Endothelial cell of umbilical vein (primary cell): ENCODE results near the gene MIPEP. TPM values are rescaled to one million over a fixed set of nuclear protein-coding genes. Genes with fewer than 3 reads are reported as not detected.

Experiments used
- BruUV-seq: library from RNA; stranded (reverse); fragments of 400-500 nt; replicated peaks from 2 replicates; lab custom pipeline; 2021; lab: Mats Ljungman, UMichigan
- CTCF ChIA-PET: fragments of 300-600, 350-600 bp; sonication (Branson Sonifier 250); formaldehyde crosslinking; loops from one replicate; lab custom pipeline; 2021; ENCODE audit warnings: antibody characterized with exemption, inconsistent platforms; lab: Charles Lee
- POLR2A ChIA-PET: fragments of 300-600, 350-600 bp; sonication (Branson Sonifier 250); formaldehyde crosslinking; loops from one replicate; lab custom pipeline; 2021; ENCODE audit warnings: antibody characterized with exemption, inconsistent platforms; lab: Charles Lee
- DNase-seq: peaks from one replicate; pipeline ENCODE4 v3.0.0-alpha.2; 2011; ENCODE audit warnings: low read depth, low spot score
- FAIRE-seq: peaks from 2 replicates; lab custom pipeline; 2011; peaks lifted over from hg19 to GRCh38; lab: Jason Lieb, UNC
- H2AFZ ChIP-seq: 2 replicates; pipeline ENCODE4 v1.6.0; 2012; ENCODE audit warnings: low read depth, low read length, control low read depth, inconsistent platforms
- H3K27ac ChIP-seq: 2 replicates; pipeline ENCODE4 v1.5.1; 2011; ENCODE audit warnings: low read depth, mild to moderate bottlenecking, control low read depth, low read length, moderate library complexity; ENCODE audit not compliant: insufficient read depth
- H3K27me3 ChIP-seq, 2 experiments: 2 replicates each; pipeline versions ENCODE4 v1.6.0 to v1.6.1; 2011; ENCODE audit warnings: low read length in 2 of 2, mixed read lengths in 1 of 2; ENCODE audit not compliant: control insufficient read depth in 2 of 2, insufficient read depth in 2 of 2
- H3K36me3 ChIP-seq, 2 experiments: 2 replicates in 1 of 2; 3 replicates in 1 of 2; pipeline ENCODE4 v1.5.1; 2011; ENCODE audit warnings: low read length in 2 of 2, mild to moderate bottlenecking in 1 of 2, moderate library complexity in 1 of 2; ENCODE audit not compliant: control insufficient read depth in 2 of 2, insufficient read depth in 2 of 2; ENCODE audit errors: extremely low read depth in 1 of 2
- H3K4me1 ChIP-seq: 3 replicates; pipeline ENCODE4 v1.5.1; 2011; ENCODE audit warnings: mild to moderate bottlenecking, low read length; ENCODE audit not compliant: control insufficient read depth, insufficient read depth; ENCODE audit errors: extremely low read depth
- H3K4me2 ChIP-seq: 2 replicates; pipeline ENCODE4 v1.6.1; 2011; ENCODE audit warnings: low read length, control low read depth, mixed read lengths; ENCODE audit not compliant: insufficient read depth
- H3K4me3 ChIP-seq, 3 experiments: fragments of 200-600 bp in 1 of 3; sonication (generic), shearing (Covaris generic) in 1 of 3; replicated peaks in 1 of 3; 2 replicates each; pipeline ENCODE4 v1.5.1; 2011 to 2016; ENCODE audit warnings: control low read depth in 3 of 3, low read length in 3 of 3, mild to moderate bottlenecking in 2 of 3, inconsistent platforms in 1 of 3, low read depth in 1 of 3, moderate library complexity in 1 of 3; ENCODE audit not compliant: insufficient read depth in 1 of 3
- H3K79me2 ChIP-seq: 2 replicates; pipeline ENCODE4 v1.6.0; 2012; ENCODE audit warnings: low read length, inconsistent platforms; ENCODE audit not compliant: control insufficient read depth, insufficient read depth
- H3K9ac ChIP-seq: replicated peaks from 2 replicates; pipeline ENCODE3; 2011; ENCODE audit warnings: low read length, control low read depth; ENCODE audit not compliant: insufficient read depth; ENCODE audit errors: extremely low read depth
- H3K9me1 ChIP-seq: replicated peaks from 3 replicates; pipeline ENCODE4 v1.6.0; 2011; ENCODE audit warnings: mild to moderate bottlenecking, low read length; ENCODE audit not compliant: control insufficient read depth, insufficient read depth; ENCODE audit errors: extremely low read depth
- H3K9me3 ChIP-seq: replicated peaks from 2 replicates; pipeline ENCODE4 v1.5.1; 2012; ENCODE audit warnings: low read length, inconsistent platforms; ENCODE audit not compliant: control insufficient read depth, insufficient read depth
- H4K20me1 ChIP-seq: replicated peaks from 2 replicates; pipeline ENCODE3; 2011; ENCODE audit warnings: mild to moderate bottlenecking, low read length; ENCODE audit not compliant: control insufficient read depth, insufficient read depth; ENCODE audit errors: extremely low read depth
- EZH2 ChIP-seq: IDR thresholded peaks from 2 replicates; pipeline ENCODE4 v1.6.1; 2012; ENCODE audit warnings: borderline replicate concordance, low read depth, mild to moderate bottlenecking, moderate library complexity, low read length, inconsistent platforms; ENCODE audit not compliant: severe bottlenecking
- FOS ChIP-seq: IDR thresholded peaks from 2 replicates; pipeline ENCODE4 v1.6.1; 2011; ENCODE audit warnings: mild to moderate bottlenecking, low read length, moderate library complexity, borderline replicate concordance; ENCODE audit not compliant: insufficient read depth
- GATA2 ChIP-seq: IDR thresholded peaks from 2 replicates; pipeline ENCODE4 v1.7.0; 2011; ENCODE audit warnings: low read depth, mild to moderate bottlenecking, moderate library complexity, mixed read lengths, low read length; ENCODE audit not compliant: insufficient read length, insufficient read depth
- JUN ChIP-seq: IDR thresholded peaks from 2 replicates; pipeline ENCODE4 v1.6.1; 2011; ENCODE audit warnings: borderline replicate concordance, low read depth; ENCODE audit not compliant: insufficient read length, insufficient read depth
- MYC ChIP-seq: IDR thresholded peaks from one replicate; pipeline ENCODE4 v1.6.1; 2011; ENCODE audit warnings: mild to moderate bottlenecking, low read depth, low read length
- POLR2A ChIP-seq: IDR thresholded peaks from 2 replicates; pipeline ENCODE4 v1.6.1; 2012; ENCODE audit warnings: low read depth, mild to moderate bottlenecking, control low read depth, low read length
- POLR2AphosphoS5 ChIP-seq: IDR thresholded peaks from 2 replicates; pipeline ENCODE4 v1.6.1; 2012; ENCODE audit warnings: low read depth, mild to moderate bottlenecking, control low read depth, low read length, moderate library complexity; ENCODE audit not compliant: insufficient read depth
- dilution Hi-C: fragments of 300-500 bp; cut with MboI; formaldehyde crosslinking; loops from one replicate; pipeline ENCODE4 v1.15.0; 2019; ENCODE audit warnings: low sequenced_read_pairs; ENCODE audit not compliant: extremely low pct_ligation_motif_present
- intact Hi-C: fragments of 100-400 bp; cut with micrococcal nuclease; formaldehyde crosslinking; loops from one replicate; pipeline ENCODE4 v1.10.0; 2022
- polyA plus RNA-seq, 4 experiments: library from polyadenylated mRNA; depleted of rRNA in 3 of 4; stranded (reverse) in 3 of 4; unstranded in 1 of 4; fragments of >200 nt; gene quantifications; 2 replicates each; pipeline versions ENCODE4 v1.2.1 to v1.2.3, GENCODE V29; 2011 to 2012; ENCODE audit warnings: missing spikeins in 1 of 4
- total RNA-seq: library from RNA; stranded (reverse); gene quantifications from 2 replicates; pipeline ENCODE4 v1.2.3, GENCODE V29; 2021
- TF ChIP-seq, protein P1 (sequence below), 2 donors: IDR thresholded peaks; 1 replicate in 1 of 2; 2 replicates in 1 of 2; pipeline ENCODE4 v1.5.1; 2011; ENCODE audit warnings: low read length in 2 of 2, mild to moderate bottlenecking in 2 of 2, moderate library complexity in 2 of 2, control low read depth in 1 of 2, inconsistent platforms in 1 of 2, low read depth in 1 of 2; ENCODE audit not compliant: insufficient read depth in 1 of 2; ENCODE audit errors: extremely low read depth in 1 of 2
- TF ChIP-seq, protein P2 (sequence below): IDR thresholded peaks from 2 replicates; pipeline ENCODE4 v1.6.1; 2011; ENCODE audit not compliant: insufficient read depth, insufficient read length

Gene MIPEP
- total and polyA plus RNA-seq, 2 donors (not counting 3 experiments of a cell fraction or from before 2014, with no cell fraction given) = 12.4 to 19.2 TPM

DNA sequence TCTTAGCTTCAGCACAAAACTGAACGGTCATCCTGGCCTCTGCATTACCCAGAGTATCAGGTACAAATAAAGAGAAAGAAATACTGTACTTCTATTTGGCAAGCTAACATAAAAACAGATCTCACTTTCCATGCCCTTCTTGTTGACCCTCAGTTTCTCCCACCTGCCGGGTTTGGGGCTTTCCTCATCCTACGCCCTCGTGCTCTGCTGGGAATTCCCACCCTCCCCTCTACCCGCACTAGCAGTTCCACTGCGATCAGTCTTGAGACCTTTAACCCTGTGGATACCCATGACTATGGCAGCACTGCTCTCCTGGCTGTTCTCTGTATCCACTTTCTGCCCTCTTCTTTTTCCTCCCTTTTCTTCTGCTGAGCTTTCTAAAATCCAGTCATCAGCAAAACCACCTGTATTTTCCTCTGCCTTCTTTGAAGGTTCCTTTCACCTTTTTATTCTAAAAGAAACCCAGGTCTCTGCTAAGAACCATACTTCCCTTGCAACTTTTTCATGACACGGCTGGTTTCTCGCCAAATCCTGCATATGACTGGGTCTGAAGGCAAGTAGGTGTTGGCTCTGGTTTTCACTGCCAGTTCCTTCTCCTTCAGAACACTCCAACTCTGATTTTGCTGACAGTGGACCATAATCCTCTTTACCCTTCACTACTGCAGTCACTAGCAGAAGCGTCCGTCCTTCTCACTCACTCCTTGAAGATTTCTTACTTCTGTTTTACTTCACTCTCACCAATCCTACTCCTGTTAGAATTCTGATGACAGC is 99.4 kb downstream of the MIPEP start:
- CTCF ChIA-PET = interaction anchor here (1.1 kb wide), 1 partner anchor 10 kb away, joined by 3 read pairs; no protein-coding TSS in a partner anchor
- H3K4me3 ChIP-seq = no peak overlapping the region
- intact Hi-C loops (loop anchor here (5.0 kb wide), 1 partner anchor 412 kb away; no protein-coding TSS in a partner anchor), dilution Hi-C loops (no loop called here)
- no peak overlapping the region for H2AFZ ChIP-seq
- H3K9me1 ChIP-seq = no peaks in the 10 kb centered on the region
- no peaks in the 10 kb centered on the region for H4K20me1 ChIP-seq
- DNase-seq (no peak), FAIRE-seq (no peak)
- H3K27me3 ChIP-seq = no peaks in the 10 kb centered on the region
- H3K9ac ChIP-seq = no peak overlapping the region
- H3K79me2 ChIP-seq = no peaks in the 10 kb centered on the region
- H3K36me3 ChIP-seq = no peaks in the 10 kb centered on the region
- H3K9me3 ChIP-seq = no peaks in the 10 kb centered on the region
- H3K4me1 ChIP-seq = peaks cover 11% of the 10 kb centered on the region
- H3K27ac ChIP-seq = no peak overlapping the region
- POLR2A ChIA-PET = no interaction called here
- no TSS peak for BruUV-seq
- no peak for TF ChIP-seq MYC
- H3K4me2 ChIP-seq = no peak overlapping the region

DNA sequence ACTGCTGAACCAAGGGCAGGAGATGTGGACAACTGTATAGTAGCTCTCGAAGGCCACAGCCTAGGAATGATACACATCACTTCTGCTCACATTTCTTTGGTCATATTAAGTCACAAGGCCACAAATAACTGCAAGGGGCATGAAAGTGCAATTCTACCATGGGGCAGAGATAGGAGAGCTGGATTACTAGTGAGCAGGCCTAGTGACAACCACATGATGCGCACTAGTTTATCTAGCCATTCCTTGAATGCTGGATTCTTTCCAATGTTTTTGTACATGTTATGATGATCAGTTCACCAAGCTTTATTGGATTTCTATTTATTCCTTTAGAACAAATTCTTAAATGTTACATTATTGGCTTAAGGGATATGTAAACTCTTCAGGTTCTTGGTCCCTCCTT is 100.7 kb downstream of the MIPEP start:
- CTCF ChIA-PET = no interaction called here
- peaks cover under 1% of the 10 kb centered on the region for H3K4me1 ChIP-seq
- no peaks in the 10 kb centered on the region for H4K20me1 ChIP-seq
- no peak overlapping the region for H3K4me3 ChIP-seq
- no peaks in the 10 kb centered on the region for H3K27me3 ChIP-seq
- H3K79me2 ChIP-seq = no peaks in the 10 kb centered on the region
- intact Hi-C loops = no loop called here
- no peak overlapping the region for H3K4me2 ChIP-seq
- BruUV-seq = no TSS peak
- POLR2A ChIA-PET = no interaction called here
- dilution Hi-C loops = no loop called here
- no peaks in the 10 kb centered on the region for H3K9me1 ChIP-seq
- DNase-seq = no peak
- no peak overlapping the region for H3K9ac ChIP-seq
- no peak overlapping the region for H3K27ac ChIP-seq
- H3K9me3 ChIP-seq = no peaks in the 10 kb centered on the region
- TF ChIP-seq POLR2A = no peak
- TF ChIP-seq FOS = no peak
- TF ChIP-seq, protein P1, sequence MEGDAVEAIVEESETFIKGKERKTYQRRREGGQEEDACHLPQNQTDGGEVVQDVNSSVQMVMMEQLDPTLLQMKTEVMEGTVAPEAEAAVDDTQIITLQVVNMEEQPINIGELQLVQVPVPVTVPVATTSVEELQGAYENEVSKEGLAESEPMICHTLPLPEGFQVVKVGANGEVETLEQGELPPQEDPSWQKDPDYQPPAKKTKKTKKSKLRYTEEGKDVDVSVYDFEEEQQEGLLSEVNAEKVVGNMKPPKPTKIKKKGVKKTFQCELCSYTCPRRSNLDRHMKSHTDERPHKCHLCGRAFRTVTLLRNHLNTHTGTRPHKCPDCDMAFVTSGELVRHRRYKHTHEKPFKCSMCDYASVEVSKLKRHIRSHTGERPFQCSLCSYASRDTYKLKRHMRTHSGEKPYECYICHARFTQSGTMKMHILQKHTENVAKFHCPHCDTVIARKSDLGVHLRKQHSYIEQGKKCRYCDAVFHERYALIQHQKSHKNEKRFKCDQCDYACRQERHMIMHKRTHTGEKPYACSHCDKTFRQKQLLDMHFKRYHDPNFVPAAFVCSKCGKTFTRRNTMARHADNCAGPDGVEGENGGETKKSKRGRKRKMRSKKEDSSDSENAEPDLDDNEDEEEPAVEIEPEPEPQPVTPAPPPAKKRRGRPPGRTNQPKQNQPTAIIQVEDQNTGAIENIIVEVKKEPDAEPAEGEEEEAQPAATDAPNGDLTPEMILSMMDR (IDR thresholded peaks at IDR 0.05; ENCODE audit: extremely low read depth in 1 of 2, insufficient read depth in 1 of 2, low read depth in 1 of 2, low read length in 2 of 2) = no peak
- TF ChIP-seq MYC = no peak
- no peak for TF ChIP-seq GATA2
- no peak for TF ChIP-seq EZH2
- TF ChIP-seq, protein P2, sequence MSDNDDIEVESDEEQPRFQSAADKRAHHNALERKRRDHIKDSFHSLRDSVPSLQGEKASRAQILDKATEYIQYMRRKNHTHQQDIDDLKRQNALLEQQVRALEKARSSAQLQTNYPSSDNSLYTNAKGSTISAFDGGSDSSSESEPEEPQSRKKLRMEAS = no peak
- no peak for TF ChIP-seq POLR2AphosphoS5
- no peak for TF ChIP-seq JUN
- no peaks in the 10 kb centered on the region for H3K36me3 ChIP-seq
- no peak overlapping the region for H2AFZ ChIP-seq
- FAIRE-seq = no peak
